NCI-H2196 treated with DMSO at 0.1 percent for 48 hours (cell line): ENCODE measurements around the gene ARPP21.
"Not testable (repeated sequence)": the region's sequence is repeated elsewhere in the genome, so short reads cannot be mapped to it uniquely, and the experiment has no call there.

Source experiments
- DNase-seq: peaks from one replicate; lab custom pipeline; 2025; ENCODE audit not compliant: unreplicated experiment; lab: John Stamatoyannopoulos, UW

ARPP21 gene

DNA sequence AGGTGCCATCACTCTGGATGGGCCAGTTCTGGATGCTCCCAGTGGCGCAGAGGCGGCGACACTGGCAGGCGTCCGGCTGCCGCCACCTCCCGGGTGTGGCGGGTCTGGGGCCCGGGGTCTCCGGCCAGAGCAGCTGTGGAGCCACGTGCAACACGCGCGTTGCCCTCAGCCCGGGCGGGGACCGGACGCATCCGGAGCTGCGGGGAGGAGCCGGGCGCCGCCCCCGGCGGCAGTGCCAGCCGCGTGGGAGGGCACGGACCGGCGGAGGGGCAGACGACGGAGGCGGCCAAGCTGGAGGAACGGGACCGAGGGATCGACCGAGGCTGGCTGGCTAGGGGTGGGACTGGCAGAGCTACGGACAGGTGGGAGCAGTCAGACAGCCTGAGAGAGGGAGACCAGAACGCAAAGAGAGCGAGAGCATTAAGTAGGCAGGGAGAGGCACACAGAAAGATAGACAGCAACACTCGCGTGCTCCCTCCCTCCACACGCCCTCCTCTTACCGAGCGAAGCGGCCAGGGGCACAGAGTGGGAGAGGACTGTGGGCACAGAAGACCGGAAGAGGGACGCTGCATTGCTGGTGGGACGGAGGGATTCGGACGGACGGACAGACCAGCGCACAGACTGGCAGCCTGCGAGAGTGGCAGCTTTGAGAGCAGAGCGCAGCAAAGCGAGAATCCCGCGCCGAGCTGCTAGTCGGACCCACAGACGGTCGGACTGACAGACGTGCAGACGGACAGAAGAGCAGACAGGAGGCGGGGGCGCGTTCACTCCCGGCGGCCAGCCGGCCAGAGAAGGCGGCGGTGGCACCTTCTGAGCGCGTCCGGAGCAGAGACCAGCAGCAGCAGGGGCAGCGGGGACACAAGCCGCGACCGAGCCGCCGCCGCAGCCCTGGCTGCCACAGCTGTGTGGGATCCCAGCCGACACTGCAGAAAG lies at the start of gene ARPP21:
TSS of gene ARPP21 (plus strand) at position 272 of the 933 bp plus-strand sequence. CDS start 42,227 bp downstream, outside the sequence.
- DNase-seq = no peak

DNA sequence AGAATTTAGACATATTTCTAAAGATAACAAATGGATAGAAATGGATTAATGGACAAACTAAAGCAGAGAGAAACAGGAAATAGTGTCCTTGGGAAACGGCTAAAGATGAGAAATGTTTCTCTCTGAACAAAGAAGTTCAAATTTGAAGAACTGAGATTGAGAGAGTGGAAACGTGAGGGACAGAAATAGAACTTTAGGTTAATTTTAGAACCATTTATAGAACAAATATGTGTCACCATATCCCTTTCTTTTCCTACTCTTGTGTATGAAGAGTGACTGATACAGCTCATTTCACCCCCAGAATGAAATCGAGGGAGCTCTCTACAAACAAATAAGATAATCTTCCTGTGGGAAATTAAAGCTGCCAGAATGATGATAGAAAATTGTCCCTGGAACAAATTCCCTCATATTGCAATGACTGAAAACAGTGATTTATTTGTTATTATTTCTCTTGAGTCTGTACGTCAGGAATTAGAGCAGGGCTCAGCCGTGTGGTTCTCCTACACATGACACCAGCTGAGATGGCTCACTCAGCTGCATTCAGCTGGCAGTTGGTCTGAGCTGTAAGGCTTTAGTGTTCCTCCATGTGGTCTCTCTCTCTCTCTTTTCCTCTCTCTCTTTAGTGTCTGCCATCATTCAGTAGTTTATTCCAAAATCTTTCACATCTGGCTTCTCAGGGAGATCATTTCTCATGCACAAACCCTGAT lies 46.6 kb upstream of the ARPP21 start:
- no peak for DNase-seq

DNA sequence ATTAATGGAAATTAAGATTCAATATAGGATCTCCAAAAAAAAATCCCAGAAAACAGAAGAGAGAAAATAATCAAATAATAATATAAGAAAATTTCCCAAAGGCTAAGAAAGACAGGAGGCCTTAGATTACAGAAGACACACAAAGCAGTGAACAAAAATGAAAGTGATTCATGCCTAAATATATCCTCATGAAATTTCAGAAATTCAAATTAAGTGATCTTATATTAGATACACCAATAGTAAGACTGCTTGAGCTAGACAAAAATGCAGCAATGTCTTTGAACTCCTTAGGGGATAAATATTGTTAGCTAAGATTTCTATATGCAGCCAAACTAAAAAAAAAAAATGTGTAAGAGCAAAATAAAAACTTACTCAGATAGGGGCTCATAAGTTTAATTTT lies 44.6 kb upstream of the ARPP21 start:
- no peak for DNase-seq

DNA sequence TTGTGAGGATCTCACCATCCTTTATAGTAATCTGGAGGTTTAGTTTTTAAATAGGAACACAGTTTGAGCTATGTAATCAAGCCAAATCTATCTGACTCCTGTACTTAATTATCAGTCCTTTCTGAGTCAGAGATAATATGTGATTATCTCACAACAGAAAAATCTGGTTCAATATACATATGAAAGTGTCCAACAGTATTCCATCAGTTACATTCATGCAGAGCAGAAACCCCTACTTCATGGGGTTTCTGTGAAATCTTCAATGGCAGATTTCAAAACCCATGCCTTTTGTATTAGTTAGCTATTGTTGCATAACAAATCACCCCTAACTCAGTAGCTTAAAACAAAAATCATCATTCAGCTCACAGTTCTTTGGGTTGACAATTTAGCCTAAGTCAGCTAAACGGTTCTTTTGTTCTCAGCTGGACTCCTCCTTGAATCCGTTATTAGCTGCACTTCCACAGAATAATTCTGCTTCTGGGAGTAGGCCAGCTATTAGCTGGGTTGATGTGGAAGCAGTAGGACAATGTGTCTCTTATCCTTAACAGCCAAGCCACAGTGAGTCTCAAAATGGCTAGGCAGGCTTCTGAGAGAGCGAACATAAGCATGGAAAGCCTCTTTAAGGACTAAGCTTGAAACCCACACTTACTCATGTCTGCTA lies 42.9 kb upstream of the ARPP21 start:
- DNase-seq = no peak

DNA sequence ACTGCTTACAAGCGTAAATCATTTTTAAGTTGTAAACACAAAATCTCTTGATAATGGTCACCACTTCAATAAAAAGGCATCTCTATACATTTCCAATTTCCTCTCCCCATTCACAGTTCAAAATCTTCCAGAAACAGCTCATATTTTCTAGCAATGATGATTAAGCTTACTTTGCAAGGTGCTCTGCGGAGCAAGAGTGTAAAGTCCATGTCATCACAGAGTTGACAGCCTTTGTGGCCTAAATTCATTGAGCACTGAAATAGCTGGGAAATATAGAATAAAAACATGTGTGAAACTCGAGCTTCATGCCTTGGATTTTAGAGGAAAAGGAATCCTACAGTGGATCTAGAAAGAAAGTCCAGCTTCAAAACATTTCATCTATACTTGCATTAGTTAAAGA lies 41.8 kb upstream of the ARPP21 start:
- no peak for DNase-seq

DNA sequence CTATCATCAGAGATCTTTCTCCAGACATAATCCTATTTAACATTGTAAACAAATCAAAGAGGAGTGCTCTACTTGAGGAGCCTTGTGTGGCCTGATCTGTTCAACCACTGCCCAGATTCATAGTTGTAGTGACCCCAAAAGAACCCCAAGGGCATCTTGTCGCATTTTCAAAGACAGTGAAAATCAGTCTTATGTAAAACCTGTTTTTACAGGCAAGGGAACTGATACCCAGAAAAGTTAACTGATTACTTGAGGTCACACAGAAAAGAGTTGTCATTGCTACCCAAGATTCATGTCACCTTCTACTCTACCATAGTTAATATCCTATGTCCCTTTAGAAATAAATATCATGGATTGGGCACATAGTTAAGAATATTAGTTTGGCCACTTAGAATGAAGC lies 40.5 kb upstream of the ARPP21 start:
- no peak for DNase-seq

DNA sequence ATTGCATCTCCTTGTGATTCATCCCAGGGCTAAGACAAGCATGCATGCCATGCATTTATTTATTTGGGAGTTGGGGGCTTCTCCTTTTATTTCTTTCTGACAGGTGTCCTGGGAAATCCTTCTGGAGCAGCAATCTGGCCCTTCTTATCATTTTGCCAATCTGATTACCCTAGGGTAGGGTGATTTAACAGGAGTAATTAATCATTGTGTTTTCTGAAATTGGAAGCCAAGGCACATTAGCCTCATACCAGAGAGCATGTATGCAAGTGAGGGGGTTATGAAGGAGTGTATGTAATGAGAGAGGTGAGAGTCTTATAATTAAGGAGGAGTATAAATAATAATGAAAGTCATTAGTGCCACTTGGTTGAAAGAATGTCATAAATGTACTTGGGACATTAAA lies 37.4 kb upstream of the ARPP21 start:
- no peak for DNase-seq

DNA sequence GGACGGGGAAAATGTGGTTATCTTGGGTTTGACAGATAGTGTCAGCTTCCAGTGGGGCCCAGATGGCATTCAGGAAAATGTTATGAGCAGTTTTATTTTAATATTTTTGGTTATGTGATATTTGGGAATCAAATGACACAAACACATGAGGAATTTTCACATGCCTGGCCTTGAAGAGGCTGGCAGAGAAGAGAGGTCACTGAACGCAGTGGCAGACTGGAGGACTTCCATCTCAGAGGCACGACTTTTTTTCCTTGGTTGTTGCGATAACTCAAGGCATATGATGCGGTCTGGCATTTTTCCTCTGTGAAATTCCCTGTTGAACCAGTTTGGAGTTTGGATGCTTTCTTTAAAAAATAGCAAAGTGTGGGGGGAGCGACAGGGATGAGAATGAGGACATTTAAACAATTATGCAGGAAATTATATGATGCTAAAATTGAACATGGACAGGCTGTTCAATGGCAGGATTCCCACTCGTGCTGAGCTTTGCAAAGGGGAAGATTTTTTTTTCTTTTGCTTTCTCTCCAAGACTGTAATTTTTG lies 36.9 kb upstream of the ARPP21 start:
- no peak for DNase-seq

DNA sequence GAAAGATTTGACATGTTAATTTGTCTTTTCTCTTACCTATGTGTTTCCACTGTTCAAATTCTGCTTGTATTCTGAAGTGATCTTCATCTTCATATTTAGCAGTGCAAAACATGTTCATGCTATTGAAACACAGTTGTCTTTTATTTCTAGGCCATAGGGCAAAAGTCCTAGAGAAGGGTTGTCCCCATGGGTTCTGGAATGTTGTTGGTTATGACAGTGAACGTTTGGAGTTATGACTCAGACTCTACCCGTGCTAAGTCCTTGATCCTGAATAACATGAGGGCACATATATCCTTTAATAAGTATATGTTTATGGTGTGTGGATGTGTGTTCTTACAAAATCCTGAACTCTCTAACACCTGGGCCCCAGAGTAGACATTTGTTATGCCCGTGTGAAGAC lies 23.0 kb upstream of the ARPP21 start:
- no peak for DNase-seq

DNA sequence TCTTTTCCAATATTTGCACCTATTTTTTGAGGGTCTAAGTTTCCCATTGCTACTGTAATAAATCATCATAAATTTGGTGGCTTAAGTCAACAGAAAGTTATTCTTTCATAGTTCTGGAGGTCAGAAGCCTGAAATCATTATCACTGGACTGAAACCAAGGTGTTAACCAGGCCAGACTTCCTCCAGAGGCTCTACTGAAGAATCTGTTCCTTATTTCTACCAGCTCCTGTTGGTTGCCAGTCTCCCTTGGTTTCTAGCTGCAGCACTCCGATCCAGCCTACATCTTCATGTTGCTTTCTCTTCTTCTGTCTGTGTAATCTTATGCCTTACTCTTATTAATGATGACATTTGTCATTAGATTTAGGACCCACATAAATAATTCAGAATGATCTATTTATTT lies 22.0 kb upstream of the ARPP21 start:
- no peak for DNase-seq

DNA sequence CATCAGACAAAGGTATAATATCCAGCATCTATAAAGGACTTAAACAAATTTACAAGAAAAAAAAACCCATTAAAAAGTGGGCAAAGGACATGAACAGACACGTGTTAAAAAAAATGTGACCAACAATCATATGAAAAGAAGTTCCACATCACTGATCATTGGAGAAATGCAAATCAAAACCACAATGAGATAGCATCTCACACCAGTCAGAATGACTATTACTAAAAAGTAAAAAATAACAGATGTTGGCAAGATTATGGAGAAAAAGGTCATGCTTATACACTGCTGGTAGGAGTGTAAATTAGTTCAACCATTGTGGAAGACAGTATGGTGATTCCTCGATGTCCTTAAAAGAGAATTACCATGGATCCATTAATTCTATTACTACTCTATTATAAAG lies 19.1 kb upstream of the ARPP21 start:
- DNase-seq = not testable (repeated sequence)

DNA sequence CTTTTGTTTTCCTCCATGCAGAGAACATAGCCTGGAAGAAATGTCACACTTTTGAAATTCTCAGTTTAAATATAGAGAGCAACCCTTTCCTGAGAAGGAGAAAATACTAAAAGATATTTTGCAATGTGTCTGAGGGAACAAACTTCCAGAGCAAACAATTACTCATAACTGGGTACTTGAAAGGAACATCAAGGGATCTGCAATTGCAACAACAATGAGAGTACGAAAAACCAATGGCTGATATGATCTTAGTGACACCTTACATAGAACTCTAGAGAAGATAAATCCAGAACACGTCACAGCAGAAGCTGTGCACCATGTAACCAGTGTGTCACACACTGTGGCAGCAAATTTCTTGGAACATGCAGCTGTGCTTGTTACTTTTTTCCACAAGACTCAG lies 14.6 kb upstream of the ARPP21 start:
- DNase-seq = no peak

DNA sequence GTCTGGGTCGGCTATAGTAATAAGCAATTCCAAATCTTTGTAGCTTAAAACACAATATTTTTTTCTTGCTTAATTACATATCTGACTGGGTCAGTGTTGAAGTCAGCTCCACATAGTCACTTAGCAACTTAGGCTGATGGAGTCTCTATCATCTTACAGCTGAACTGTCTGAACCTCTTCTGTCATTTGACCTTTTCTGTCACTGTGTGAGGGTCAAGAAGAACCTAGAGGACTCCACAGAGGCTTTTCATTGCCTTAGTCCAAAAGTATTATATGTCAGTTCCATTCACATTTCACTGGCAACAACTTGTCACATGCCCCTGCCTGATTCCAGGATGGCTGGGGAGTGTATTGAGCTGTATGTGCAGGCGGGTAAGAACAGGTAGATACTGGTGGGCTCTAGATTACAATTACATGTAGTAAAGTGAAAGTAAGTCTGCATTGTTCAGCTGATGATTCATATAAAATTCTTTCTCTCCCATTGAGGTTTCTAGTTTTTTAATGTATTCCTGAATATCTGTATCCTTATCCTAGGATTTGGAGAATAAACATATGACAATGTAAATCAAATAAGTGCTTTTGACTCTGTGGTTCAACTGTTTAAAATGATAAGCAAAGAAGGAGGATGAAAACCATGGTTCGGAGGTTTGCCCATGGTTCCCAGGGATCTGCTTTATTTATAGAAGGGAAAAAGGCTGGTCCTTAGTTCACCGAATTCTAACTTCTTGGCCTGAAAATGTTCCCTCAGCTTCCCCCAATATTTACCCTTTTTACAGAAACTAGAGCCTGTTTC lies 5.8 kb upstream of the ARPP21 start:
- no peak for DNase-seq

DNA sequence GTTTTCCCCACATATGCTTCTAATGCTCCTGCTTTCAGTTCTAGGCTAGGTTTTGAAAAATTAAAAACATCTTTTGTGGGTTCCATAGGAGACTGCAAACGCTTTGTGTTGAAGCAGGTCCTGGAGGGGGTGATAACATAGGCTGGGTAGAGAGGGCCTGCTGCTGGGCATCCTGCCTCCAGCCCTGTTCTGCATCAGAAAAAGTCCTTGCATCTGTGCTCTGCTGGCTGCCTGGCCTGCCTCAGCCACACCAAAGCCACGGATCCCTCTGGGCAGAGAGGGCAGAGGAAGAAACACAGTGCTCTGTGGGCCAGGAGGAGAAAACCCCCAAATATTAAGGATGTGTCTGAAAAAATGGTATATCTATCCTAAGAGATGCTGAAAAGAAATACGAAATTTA lies 3.9 kb upstream of the ARPP21 start:
- DNase-seq = no peak

DNA sequence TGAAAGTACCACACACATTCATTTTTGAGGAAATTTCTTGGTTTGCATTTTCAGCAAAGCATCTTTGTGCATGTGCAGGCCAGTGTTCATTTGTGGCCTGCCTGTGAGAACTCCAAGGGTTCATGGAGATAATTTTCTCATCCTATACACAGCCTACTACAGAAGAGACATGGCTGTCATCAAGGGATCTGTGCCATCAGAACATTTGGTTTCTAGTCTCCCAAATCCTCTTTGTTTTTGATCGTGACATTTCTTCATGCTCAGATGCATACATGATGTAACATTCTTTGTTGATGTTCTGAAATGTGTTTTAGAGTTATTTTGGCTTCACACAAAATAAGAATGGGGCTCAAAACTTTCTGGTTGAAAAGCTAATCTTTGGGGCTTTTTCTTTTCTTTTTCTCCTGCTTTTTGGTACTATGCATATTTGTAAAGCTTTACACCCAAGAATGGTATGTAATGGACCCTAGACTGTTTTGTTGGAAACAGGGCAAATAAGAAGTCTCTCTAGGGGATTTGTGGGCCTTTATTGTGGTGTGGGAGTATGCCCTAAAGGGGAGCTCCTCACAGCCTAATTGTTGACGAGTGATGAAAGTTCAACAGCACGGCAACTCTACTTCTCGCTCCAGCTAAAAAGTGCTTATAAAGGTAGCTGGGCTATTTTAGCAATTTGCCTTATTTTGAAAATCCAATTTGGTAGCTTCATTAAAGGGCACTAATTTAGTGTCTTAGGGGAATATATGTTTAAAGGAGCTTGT lies 3.2 kb upstream of the ARPP21 start:
- no peak for DNase-seq

DNA sequence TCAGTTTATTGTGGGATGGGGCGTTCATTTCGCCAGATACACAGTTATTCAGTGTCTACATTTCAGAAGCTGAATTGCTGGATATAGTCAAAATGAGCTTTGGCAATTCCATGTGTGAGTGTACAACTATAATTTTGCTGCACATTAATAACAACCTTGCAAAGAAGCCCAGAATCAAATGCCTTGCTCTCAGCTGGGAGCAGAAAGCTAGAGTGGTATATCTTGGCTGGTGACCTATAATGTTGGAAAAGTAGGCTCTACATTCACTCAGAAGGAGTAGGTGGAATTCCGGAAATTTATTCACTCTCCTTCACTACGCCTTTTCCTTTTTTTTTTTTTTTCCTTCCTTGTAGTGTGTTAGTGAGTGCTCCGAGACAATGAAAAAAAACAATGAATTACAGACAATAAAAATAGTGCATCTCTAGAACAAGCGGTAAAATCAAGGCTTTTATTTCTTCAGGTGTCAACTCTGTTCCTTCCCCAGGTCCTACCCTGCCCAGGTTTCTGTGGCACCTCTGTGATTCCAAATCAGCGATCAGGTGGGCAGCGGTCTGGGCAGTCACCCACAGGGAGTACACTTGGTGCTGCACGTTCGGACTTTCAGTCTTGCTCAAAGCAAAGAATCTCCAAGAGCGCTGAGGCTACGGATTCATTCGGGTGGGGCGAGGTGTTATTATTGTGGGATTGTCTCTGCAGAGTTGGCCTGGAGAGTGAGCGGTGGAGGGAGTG lies 910 bp upstream of the ARPP21 start:
- DNase-seq = no peak

DNA sequence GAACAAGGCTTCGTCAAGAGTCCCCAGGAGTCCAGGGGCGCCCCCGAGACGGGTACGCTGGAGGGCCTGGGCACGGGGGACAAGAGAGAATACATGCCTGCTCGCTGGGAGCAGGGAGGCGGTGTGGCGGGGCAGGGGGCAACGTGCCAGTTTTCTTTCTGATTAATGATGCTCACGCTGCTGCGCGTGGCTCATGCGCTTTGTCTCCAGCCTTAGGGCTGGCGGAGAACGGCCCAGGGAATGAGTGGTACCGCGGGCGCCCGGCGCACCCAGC lies 408 bp upstream of the ARPP21 start:
- no peak for DNase-seq

DNA sequence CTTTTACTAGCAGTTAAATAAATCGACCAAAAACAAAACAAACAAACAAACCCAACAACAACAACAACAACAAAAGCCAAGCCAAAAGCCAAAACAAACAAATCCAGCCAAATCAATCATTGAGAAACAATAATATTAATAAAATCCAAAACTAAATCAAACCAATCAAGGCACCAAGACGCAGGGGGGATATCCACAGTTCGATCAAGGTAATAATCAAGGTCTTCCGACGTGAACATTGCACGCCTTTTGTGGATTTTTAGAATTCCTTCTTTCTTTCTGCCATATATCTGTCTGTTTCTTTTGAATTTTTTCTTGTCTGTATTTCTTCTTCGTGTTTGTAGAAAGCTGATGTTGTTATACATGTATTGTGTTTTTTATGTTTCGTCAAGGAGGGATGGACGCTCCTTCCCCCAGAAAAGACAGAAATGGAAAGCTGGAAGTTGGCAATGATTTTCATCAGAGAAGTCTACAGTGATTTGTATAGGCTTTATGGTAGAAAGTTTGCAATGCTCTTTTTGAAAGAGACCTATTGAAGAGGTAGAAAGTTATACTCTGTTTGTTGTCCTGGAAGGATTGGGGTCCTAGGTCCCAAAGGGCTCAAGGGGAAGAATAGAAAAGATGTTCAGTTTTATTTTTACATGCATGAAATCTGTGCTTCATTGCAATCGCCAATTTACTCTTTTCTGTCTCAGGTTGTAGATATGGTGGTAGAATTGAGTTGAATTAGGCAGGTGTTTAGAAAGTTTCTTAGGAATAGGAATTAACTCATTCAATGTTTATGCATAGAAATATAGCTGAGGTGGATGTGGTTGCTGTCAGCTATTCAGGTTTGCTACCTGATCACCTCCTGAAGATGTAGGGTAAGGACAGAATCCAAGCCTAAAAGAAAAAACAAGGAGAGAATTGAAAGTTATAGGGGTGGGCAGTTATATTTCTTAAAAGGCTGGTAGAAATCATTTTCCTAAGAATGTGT lies 1.2 kb downstream of the ARPP21 start:
- DNase-seq = no peak
